Skeletal muscle tissue (tissue), 5 donors: ENCODE results near the gene MYCL. TPM values are rescaled to one million over a fixed set of nuclear protein-coding genes. Genes with fewer than 3 reads are reported as not detected.

ENCODE experiments used
- H3K27ac ChIP-seq: one replicate; pipeline ENCODE4 v1.7.0; 2013; ENCODE audit warnings: mild to moderate bottlenecking, low read depth, low read length, inconsistent platforms
- H3K27me3 ChIP-seq, 3 donors: one replicate each; pipeline ENCODE4 v1.7.0; 2013; ENCODE audit warnings: low read length in 3 of 3; ENCODE audit not compliant: control insufficient read depth in 3 of 3, insufficient read depth in 3 of 3
- H3K36me3 ChIP-seq, 3 donors: one replicate each; pipeline ENCODE4 v1.7.0; 2013; ENCODE audit warnings: low read length in 3 of 3; ENCODE audit not compliant: control insufficient read depth in 3 of 3, insufficient read depth in 3 of 3
- H3K4me1 ChIP-seq, 3 donors: one replicate each; pipeline ENCODE4 v1.7.0; 2013; ENCODE audit warnings: low read length in 3 of 3, mild to moderate bottlenecking in 3 of 3; ENCODE audit not compliant: control insufficient read depth in 3 of 3, insufficient read depth in 3 of 3
- H3K4me3 ChIP-seq, 3 donors: one replicate each; pipeline ENCODE4 v1.7.0; 2013; ENCODE audit warnings: low read length in 3 of 3
- H3K9ac ChIP-seq, 3 donors: one replicate each; pipeline ENCODE4 v1.7.0; 2013; ENCODE audit warnings: low read length in 3 of 3, mild to moderate bottlenecking in 3 of 3, moderate library complexity in 2 of 3, low read depth in 1 of 3
- H3K9me3 ChIP-seq, 3 donors: one replicate each; pipeline ENCODE4 v1.7.0; 2013; ENCODE audit warnings: low read length in 3 of 3; ENCODE audit not compliant: control insufficient read depth in 3 of 3
- small RNA-seq: library from RNA; depleted of rRNA; stranded (forward); fragments of <200 nt; gene quantifications from one replicate; pipeline ENCODE3, GENCODE V24; 2014
- total RNA-seq: library from RNA; depleted of rRNA; stranded (reverse); fragments of >200 nt; gene quantifications from one replicate; pipeline ENCODE4 v1.2.3, GENCODE V29; 2014
- donor health status: Osteomylitis.

Gene MYCL
- total RNA-seq, 1 donor from 2014 or later, result 1.0 TPM

GRCh38 chr1:39845569-39846566, 55.8 kb downstream of the MYCL start:
- Histone ChIP-seq H3K9me3 (no peaks in the 10 kb centered on the region), H3K4me3 (no peak overlapping the region), H3K4me1 (peaks cover 9 to 17% (median 14%) of the 10 kb centered on the region in 3 donors), H3K36me3 (peaks cover 26 to 40% (median 35%) of the 10 kb centered on the region in 3 donors), H3K27ac (peak overlapping the region; percentile 41), H3K27me3 (no peaks in the 10 kb centered on the region), H3K9ac (peak overlapping the region in 1 of 3 donors; percentile 36)

Small RNA genes lying within 50 kb of the gene (small RNA-seq; reads per million reads assigned to genes)
- gene RF00019, result not detected

Other genes with a start within 250 kb of the MYCL start
- 11.0 TPM for gene NT5C1A, start 229.8 kb downstream of the MYCL start, total RNA-seq
- 0.52 TPM for gene HPCAL4, start 210.5 kb downstream of the MYCL start, total RNA-seq
- 24.5 TPM for gene PPIE, start 163.0 kb downstream of the MYCL start, total RNA-seq
- gene OXCT2, start 130.6 kb downstream of the MYCL start, total RNA-seq, result not detected
- gene BMP8B, start 113.1 kb downstream of the MYCL start, total RNA-seq, result 1.0 TPM
- 26.6 TPM for gene TRIT1, start 18.4 kb downstream of the MYCL start, total RNA-seq
- gene MFSD2A, start 53.2 kb upstream of the MYCL start, total RNA-seq, result 1.0 TPM
- 79.3 TPM for gene CAP1, start 138.8 kb upstream of the MYCL start, total RNA-seq
- gene PPT1, start 195.3 kb upstream of the MYCL start, total RNA-seq, result 33.4 TPM